ENCODE data around the gene DCDC2.

GRCh38 chr6:24226541-24226940 lies 131.3 kb downstream of the DCDC2 start:
- TF ChIP-seq CTCF (IDR thresholded peaks at IDR 0.05) = no peak
- no peak for TF ChIP-seq POLR2A (IDR thresholded peaks at IDR 0.05)
- no peak for TF ChIP-seq EP300 (IDR thresholded peaks at IDR 0.05; ENCODE audit: low read depth)
- TF ChIP-seq POLR2AphosphoS5 (IDR thresholded peaks at IDR 0.05) = no peak

Measured in transverse colon (tissue), 4 donors.